Keratinocyte (primary cell): ENCODE results near the gene FAM3A. TPM values are rescaled to one million over a fixed set of nuclear protein-coding genes. Genes with fewer than 3 reads are reported as not detected.

ENCODE experiments used
- DNase-seq: peaks from one replicate; pipeline ENCODE4 v3.0.0-alpha.2; 2011; ENCODE audit warnings: low read depth, missing footprints, low spot score
- FAIRE-seq: peaks from 2 replicates; lab custom pipeline; 2011; peaks lifted over from hg19 to GRCh38; lab: Jason Lieb, UNC
- H2AFZ ChIP-seq: 2 replicates; pipeline ENCODE4 v1.6.0; 2012; ENCODE audit warnings: low read length, control low read depth, inconsistent platforms; ENCODE audit not compliant: control insufficient read depth
- H3K27ac ChIP-seq: 2 replicates; pipeline ENCODE4 v1.5.1; 2011; ENCODE audit warnings: low read length; ENCODE audit not compliant: control insufficient read depth, insufficient read depth
- H3K27me3 ChIP-seq: 3 replicates; pipeline ENCODE4 v1.6.0; 2011; ENCODE audit warnings: low read length; ENCODE audit not compliant: control insufficient read depth, insufficient read depth; ENCODE audit errors: extremely low read depth
- H3K36me3 ChIP-seq, 2 experiments: 2 replicates in 1 of 2; 3 replicates in 1 of 2; pipeline ENCODE4 v1.5.1; 2011; ENCODE audit warnings: low read length in 2 of 2, mild to moderate bottlenecking in 1 of 2; ENCODE audit not compliant: control insufficient read depth in 2 of 2, insufficient read depth in 2 of 2; ENCODE audit errors: extremely low read depth in 1 of 2
- H3K4me1 ChIP-seq: 3 replicates; pipeline ENCODE4 v1.5.1; 2011; ENCODE audit warnings: low read length; ENCODE audit not compliant: control insufficient read depth, insufficient read depth; ENCODE audit errors: extremely low read depth
- H3K4me2 ChIP-seq: 3 replicates; pipeline ENCODE4 v1.6.0; 2011; ENCODE audit warnings: low read depth, low read length; ENCODE audit not compliant: control insufficient read depth, insufficient read depth; ENCODE audit errors: extremely low read depth
- H3K4me3 ChIP-seq, 3 experiments: fragments of 200-600 bp in 1 of 3; sonication (generic) in 1 of 3; 2 replicates in 2 of 3; 3 replicates in 1 of 3; pipeline ENCODE4 v1.5.1; 2011 to 2016; ENCODE audit warnings: low read length in 3 of 3, mild to moderate bottlenecking in 3 of 3, control low read depth in 2 of 3, inconsistent platforms in 1 of 3, low read depth in 1 of 3, mixed read lengths in 1 of 3, mixed run types in 1 of 3, moderate library complexity in 1 of 3; ENCODE audit not compliant: control insufficient read depth in 2 of 3, insufficient read depth in 2 of 3; ENCODE audit errors: extremely low read depth in 1 of 3
- H3K79me2 ChIP-seq: 2 replicates; pipeline ENCODE4 v1.6.0; 2012; ENCODE audit warnings: low read length; ENCODE audit not compliant: control insufficient read depth, insufficient read depth
- H3K9ac ChIP-seq: 3 replicates; pipeline ENCODE4 v1.6.0; 2011; ENCODE audit warnings: low read length; ENCODE audit not compliant: control insufficient read depth, insufficient read depth; ENCODE audit errors: extremely low read depth
- H3K9me1 ChIP-seq: 3 replicates; pipeline ENCODE4 v1.6.0; 2011; ENCODE audit warnings: low read length; ENCODE audit not compliant: control insufficient read depth, insufficient read depth; ENCODE audit errors: extremely low read depth
- H3K9me3 ChIP-seq: 2 replicates; pipeline ENCODE4 v1.5.1; 2012; ENCODE audit warnings: low read depth, low read length; ENCODE audit not compliant: control insufficient read depth
- H4K20me1 ChIP-seq: 3 replicates; pipeline ENCODE4 v1.6.0; 2011; ENCODE audit warnings: low read length; ENCODE audit not compliant: control insufficient read depth, insufficient read depth; ENCODE audit errors: extremely low read depth
- CTCF ChIP-seq, 3 experiments: IDR thresholded peaks in 1 of 3; conservative IDR thresholded peaks in 1 of 3; optimal IDR thresholded peaks in 1 of 3; 2 replicates in 2 of 3; 3 replicates in 1 of 3; pipeline versions ENCODE3 to v1.5.1; 2011; ENCODE audit warnings: low read length in 3 of 3, mild to moderate bottlenecking in 3 of 3, moderate library complexity in 2 of 3, control low read depth in 1 of 3, inconsistent platforms in 1 of 3; ENCODE audit not compliant: insufficient read depth in 2 of 3; ENCODE audit errors: extremely low read depth in 1 of 3
- EZH2 ChIP-seq: IDR thresholded peaks from one replicate; pipeline ENCODE4 v1.6.1; 2012; ENCODE audit warnings: inconsistent platforms, mild to moderate bottlenecking, low read length, moderate library complexity
- dilution Hi-C: fragments of 300-500 bp; cut with MboI; formaldehyde crosslinking; loops from one replicate; pipeline ENCODE4 v1.7.0; 2020; ENCODE audit warnings: low sequenced_read_pairs; ENCODE audit not compliant: extremely low pct_ligation_motif_present
- polyA plus RNA-seq, 5 experiments: library from polyadenylated mRNA; depleted of rRNA in 3 of 5; stranded (reverse) in 3 of 5; stranded (forward) in 1 of 5; unstranded in 1 of 5; fragments of >200 nt; gene quantifications; 1 replicate in 1 of 5; 2 replicates in 3 of 5; 3 replicates in 1 of 5; pipeline versions ENCODE4 v1.2.1 to v1.2.3, GENCODE V29; 2011 to 2012; ENCODE audit warnings: missing spikeins in 2 of 5, low read depth in 1 of 5, low replicate concordance in 1 of 5

The FAM3A gene
- polyA plus RNA-seq, 1 donor (not counting 4 experiments of a cell fraction or from before 2014, with no cell fraction given) = 15.8 TPM

- Histone ChIP-seq H3K9ac (no peak overlapping the region), H3K27ac (no peak overlapping the region), H4K20me1 (no peaks in the 10 kb centered on the region), H3K9me1 (no peaks in the 10 kb centered on the region), H3K4me3 (no peak overlapping the region), H3K27me3 (no peaks in the 10 kb centered on the region), H3K79me2 (no peaks in the 10 kb centered on the region), H3K36me3 (no peaks in the 10 kb centered on the region), H3K4me1 (peaks cover 2% of the 10 kb centered on the region), H3K4me2 (no peak overlapping the region), H2AFZ (no peak overlapping the region), H3K9me3 (no peaks in the 10 kb centered on the region)
- no peak for FAIRE-seq
- DNase-seq = no peak
- dilution Hi-C loops = no loop called here
- no peak for TF ChIP-seq EZH2
- TF ChIP-seq CTCF (optimal IDR thresholded peaks at IDR 0.05 in 1 of 3, IDR thresholded peaks at IDR 0.05 in 1 of 3, conservative IDR thresholded peaks at IDR 0.05 in 1 of 3; ENCODE audit: extremely low read depth in 1 of 3, insufficient read depth in 2 of 3, low read length in 3 of 3) = no peak
These were observed 20.5 kb downstream of the FAM3A start for GRCh38 chrX:154495472-154495922.

- no peak overlapping the region for H3K9ac ChIP-seq
- H3K79me2 ChIP-seq = no peaks in the 10 kb centered on the region
- DNase-seq (no peak), FAIRE-seq (no peak)
- no peak for TF ChIP-seq CTCF (optimal IDR thresholded peaks at IDR 0.05 in 1 of 3, IDR thresholded peaks at IDR 0.05 in 1 of 3, conservative IDR thresholded peaks at IDR 0.05 in 1 of 3; ENCODE audit: extremely low read depth in 1 of 3, insufficient read depth in 2 of 3, low read length in 3 of 3)
- no peaks in the 10 kb centered on the region for H3K36me3 ChIP-seq
- H3K4me1 ChIP-seq = peaks cover 2% of the 10 kb centered on the region
- no peak overlapping the region for H3K4me3 ChIP-seq
- H4K20me1 ChIP-seq = no peaks in the 10 kb centered on the region
- dilution Hi-C loops = no loop called here
- no peak overlapping the region for H3K4me2 ChIP-seq
- H3K27ac ChIP-seq = no peak overlapping the region
- H2AFZ ChIP-seq = no peak overlapping the region
- H3K9me3 ChIP-seq = no peaks in the 10 kb centered on the region
- no peaks in the 10 kb centered on the region for H3K9me1 ChIP-seq
- H3K27me3 ChIP-seq = no peaks in the 10 kb centered on the region
These were observed 21.3 kb downstream of the FAM3A start for GRCh38 chrX:154494715-154495114.
